Measurements from ENCODE around the gene CDH26. TPM values are rescaled to one million over a fixed set of nuclear protein-coding genes. Genes with fewer than 3 reads are reported as not detected.

CDH26 gene
- polyA plus RNA-seq, 1 donor from 2014 or later = not detected

DNA sequence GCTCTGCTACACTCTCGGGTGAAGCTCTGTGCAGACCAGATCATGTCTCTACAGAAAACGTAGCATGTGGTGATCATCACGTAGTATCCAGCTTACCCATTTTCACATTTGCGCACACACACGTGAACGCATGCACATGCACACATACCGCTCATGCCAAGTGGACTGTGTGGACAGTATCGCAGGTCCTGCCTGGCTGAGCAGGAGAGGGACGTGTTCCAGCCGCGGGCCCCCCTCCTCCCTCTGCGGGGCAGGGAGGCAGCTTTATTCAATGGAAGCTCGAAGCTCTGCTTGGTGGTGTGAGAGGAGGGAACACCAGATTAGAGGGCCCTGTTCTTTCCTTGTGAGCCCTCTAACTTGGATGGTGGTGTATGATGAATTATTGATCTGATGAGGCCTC is 51.1 kb downstream of the CDH26 start:
- Mint-ChIP-seq H3K9me3 (no peaks in the 10 kb centered on the region), H3K4me1 (peaks cover 0 to 1% (median 0%) of the 10 kb centered on the region in 3 donors), H3K27ac (peak overlapping the region in 1 of 3 donors; percentile 73), H3K27me3 (peaks cover 4% of the 10 kb centered on the region), H3K4me3 (no peak overlapping the region), H3K36me3 (peaks cover 12% of the 10 kb centered on the region)

DNA sequence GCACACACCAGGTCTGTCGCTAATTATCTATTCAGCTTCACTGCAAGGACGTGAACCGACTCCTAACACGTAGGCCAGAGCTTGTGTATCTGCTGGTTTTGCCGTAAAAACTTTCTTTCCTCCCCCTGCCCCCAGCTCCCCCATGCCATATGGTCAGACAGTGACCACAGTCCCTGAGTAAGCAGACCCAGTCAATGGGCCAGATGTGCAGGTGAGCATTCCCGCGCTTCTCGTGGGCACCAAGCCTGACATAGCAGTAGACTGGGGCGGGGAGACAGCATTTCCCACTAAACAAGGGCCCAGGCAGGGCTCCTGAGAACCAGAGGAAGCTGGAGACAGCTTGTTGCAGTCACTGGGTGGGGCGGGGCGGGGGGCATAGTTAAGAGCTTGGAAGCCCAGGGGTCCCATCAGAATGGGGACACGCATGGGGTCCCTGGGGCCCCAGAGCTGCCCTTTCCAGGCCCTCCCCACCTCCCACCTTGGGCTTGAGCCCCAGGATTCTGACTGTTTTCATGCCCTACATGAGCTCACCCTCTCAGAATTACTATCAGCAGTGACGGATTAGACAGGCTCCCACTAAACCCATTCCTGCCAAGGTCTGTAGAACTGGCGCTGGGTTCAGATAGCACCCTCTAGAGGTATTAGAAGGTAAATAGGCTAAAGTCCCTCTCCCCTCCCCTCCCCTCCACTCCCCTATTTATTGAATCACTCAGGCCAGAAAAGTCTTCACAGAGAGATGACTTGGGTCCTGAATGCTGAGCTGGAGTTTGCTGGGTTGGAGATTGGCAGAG is 51.8 kb downstream of the CDH26 start:
- H3K27ac Mint-ChIP-seq = peak overlapping the region in 1 of 3 donors; percentile 73
- H3K36me3 Mint-ChIP-seq = peaks cover 12% of the 10 kb centered on the region
- H3K4me1 Mint-ChIP-seq = peaks cover 0 to 1% (median 0%) of the 10 kb centered on the region in 3 donors
- no peak overlapping the region for H3K4me3 Mint-ChIP-seq
- H3K27me3 Mint-ChIP-seq = peaks cover 4% of the 10 kb centered on the region
- no peaks in the 10 kb centered on the region for H3K9me3 Mint-ChIP-seq

DNA sequence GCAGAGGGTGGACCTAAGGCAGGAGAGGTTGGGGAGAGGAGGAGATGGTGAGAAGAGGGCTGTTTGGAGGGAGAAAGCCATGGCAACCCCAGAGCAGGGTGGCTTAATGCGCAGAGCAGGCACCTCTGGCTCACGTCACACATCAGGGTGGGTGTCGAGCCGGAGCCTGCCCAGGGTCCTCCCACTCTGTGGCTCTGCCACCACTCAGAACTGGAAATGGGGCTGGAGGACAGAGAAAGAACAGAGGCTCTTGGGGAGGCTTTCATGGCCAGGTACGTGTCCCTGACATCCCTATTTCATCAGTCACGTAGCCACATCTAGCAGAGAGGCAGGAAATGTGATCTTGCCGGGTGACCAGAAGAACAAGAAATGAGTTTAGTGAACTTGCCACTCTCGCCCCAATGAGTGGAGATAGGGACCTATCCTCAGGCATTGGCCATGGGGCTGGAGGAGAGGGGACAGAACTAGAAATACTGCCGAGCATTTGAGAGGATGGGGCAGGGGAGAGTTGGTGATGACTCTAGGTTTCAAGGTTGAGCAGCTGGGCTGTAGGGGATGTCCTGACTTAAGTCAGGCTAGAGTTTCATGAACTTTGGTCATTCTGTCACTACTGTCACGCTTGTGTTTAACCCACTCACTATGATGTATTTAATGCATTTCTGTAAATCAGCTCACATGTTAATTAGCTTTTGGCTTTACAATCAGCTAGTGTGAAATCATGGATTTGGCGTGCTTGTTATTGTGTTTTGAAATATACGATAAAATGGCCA is 52.7 kb downstream of the CDH26 start:
- H3K36me3 Mint-ChIP-seq = peaks cover 9% of the 10 kb centered on the region
- peaks cover 0 to 1% (median 0%) of the 10 kb centered on the region in 3 donors for H3K4me1 Mint-ChIP-seq
- no peak overlapping the region for H3K27ac Mint-ChIP-seq
- H3K9me3 Mint-ChIP-seq = peaks cover 0 to 1% (median 0%) of the 10 kb centered on the region in 3 donors
- H3K27me3 Mint-ChIP-seq = peaks cover 4% of the 10 kb centered on the region
- no peak overlapping the region for H3K4me3 Mint-ChIP-seq

DNA sequence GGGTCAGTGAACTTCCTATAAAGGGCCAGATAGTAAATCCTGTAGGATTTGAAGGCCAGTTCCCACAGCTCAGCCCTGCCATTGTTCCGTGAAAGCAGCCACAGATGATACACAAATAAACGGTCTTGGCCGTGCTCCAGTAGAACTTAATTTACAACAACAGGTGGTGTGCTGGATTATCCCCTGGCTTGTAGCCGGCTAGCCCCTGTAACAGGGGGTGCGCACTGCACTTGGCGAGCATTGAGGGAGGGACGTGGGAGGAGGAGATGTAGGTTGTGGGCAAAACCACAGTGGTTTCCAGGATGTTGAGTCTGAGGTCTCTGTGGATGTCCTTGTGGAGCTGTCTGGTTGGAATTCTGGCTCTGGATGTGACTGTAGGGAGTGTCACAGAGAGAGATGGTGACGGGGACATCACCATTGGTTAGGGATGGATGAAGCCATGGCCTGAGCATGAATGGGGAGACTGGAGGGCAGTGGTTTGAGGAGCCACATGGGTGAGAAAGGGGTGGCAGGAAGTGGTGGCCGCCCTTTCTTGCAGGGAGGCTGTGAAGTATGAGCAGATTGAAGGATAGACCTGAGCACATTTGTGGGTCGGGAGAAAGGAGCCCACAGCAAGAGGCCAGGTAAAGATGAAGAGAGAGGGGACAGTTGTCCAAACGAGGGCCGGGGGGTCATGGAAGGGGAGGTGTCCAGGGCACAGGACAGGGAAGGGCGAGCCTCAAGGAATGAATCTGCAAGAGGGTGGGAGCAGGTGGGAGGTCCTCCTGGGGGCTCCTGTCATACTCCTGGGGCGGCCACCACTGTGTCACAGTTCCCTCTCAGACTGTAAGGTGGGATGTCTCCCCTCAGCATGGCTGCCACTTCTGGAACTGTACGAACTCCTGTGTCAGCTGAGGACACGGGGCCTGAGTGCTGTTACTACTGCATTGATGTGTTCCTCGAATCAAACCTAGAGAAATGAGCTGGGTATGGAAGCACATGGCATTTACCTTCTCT is 53.6 kb downstream of the CDH26 start:
- peaks cover 4% of the 10 kb centered on the region for H3K27me3 Mint-ChIP-seq
- H3K27ac Mint-ChIP-seq = no peak overlapping the region
- peaks cover 0 to 1% (median 0%) of the 10 kb centered on the region in 3 donors for H3K4me1 Mint-ChIP-seq
- H3K4me3 Mint-ChIP-seq = peak overlapping the region in 1 of 4 donors; percentile 52
- H3K9me3 Mint-ChIP-seq = peaks cover 0 to 10% (median 0%) of the 10 kb centered on the region in 3 donors
- H3K36me3 Mint-ChIP-seq = peaks cover 6% of the 10 kb centered on the region

DNA sequence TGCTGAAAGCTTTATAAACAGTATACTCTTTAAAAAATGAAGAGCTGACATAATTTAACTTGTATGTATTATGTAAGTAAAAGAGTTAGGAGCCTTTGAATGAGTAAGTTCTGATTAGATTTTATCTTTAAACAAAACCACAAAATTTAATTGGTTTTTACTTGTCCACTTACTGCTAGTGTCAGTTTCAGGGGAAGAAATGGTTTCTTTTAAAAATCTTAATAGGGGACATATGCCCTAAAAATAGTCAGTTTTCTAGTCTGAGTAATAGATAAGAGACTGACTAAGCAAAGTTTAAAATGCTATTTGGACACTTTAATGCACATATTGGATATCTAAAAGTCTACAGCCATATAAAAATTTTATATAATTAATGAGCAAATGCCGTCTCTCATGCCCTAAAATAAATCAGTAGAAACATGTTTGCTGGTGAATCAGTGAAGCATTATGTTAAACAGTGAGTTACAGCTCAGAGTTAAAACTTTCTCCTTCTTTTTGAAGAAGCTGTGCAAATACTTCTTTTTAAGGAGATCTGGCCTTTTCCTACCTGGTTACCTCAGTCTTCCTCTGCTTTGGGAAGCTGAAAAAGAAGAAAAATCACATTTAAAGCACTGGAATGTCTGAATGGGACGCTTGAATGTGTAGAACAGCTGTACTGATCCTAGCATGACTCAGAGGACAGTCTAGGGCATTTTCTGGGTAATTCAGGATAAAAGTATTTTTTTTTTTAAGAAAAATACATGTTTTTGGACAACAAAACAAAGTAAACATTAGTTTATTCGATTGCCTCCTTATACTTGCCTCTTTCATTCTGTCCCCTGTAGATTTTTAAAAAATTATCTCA is 55.3 kb downstream of the CDH26 start:
- no peak overlapping the region for H3K4me3 Mint-ChIP-seq
- H3K27me3 Mint-ChIP-seq = peaks cover 4% of the 10 kb centered on the region
- peaks cover 0 to 18% (median 1%) of the 10 kb centered on the region in 3 donors for H3K9me3 Mint-ChIP-seq
- H3K36me3 Mint-ChIP-seq = peaks cover 5% of the 10 kb centered on the region
- H3K4me1 Mint-ChIP-seq = no peaks in the 10 kb centered on the region
- H3K27ac Mint-ChIP-seq = no peak overlapping the region

DNA sequence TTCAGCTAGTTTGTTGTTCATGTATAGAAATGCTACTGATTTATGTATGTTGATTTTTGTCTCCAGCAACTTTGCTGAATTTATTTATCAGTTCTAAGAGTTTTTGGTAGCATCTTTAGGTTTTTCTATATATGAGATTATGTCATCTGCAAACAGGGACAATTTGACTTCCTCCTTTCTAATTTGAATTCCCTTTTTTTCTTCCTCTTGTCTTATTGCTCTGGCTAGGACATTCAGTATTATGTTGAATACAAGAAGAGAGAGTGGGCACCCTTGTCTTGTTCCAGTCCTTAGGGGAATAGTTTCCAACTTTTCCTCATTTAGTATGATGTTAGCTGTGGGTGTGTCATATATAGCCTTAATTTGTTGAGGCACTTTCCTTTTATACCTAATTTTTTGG is 58.2 kb downstream of the CDH26 start:
- Mint-ChIP-seq H3K9me3 (peaks cover 1 to 27% (median 4%) of the 10 kb centered on the region in 3 donors), H3K27me3 (peaks cover 2% of the 10 kb centered on the region), H3K36me3 (peaks cover 8% of the 10 kb centered on the region), H3K4me1 (no peaks in the 10 kb centered on the region), H3K4me3 (no peak overlapping the region), H3K27ac (no peak overlapping the region)

DNA sequence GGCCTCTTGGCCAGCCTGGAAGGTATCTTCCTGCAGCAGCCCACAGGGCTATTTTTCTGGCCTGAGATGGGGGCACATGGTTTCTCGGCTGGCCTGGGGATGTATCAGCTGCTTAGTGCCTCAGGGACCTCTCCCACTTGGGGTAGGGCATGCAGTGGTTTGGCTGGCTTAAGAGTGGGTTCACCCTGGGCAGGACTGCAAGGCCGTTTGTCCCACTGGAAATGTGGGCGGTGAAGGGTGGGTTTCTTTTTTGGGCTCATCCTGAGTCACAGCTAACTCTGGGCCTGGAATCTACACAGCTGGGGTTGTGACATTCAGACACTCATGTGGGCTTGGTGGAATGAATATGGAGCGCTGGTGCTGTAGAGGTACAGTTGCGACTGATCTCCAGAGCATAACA is 62.0 kb downstream of the CDH26 start:
- Mint-ChIP-seq H3K9me3 (peaks cover 3 to 27% (median 4%) of the 10 kb centered on the region in 3 donors), H3K27ac (no peak overlapping the region), H3K36me3 (peaks cover 9% of the 10 kb centered on the region), H3K27me3 (peaks cover 2% of the 10 kb centered on the region), H3K4me1 (no peaks in the 10 kb centered on the region), H3K4me3 (no peak overlapping the region)

DNA sequence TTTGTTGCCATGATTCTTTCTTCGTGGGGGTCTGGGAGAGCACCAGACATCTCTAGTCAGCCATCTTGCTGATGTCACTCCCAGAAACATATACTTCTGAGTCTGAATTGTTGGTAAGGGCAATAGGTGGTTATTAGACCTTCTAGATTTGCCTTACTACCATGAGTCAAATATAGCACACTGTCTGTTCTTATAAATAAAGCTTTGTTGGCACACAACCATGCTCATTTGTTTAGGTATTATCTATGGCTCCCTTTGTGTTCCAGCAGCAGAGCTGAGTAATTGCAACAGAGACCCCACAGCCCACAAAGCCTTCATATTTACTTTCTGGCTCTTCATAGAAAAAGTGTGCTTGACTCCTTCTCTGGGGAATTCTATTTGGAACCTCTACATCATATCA is 62.9 kb downstream of the CDH26 start:
- H3K4me1 Mint-ChIP-seq = no peaks in the 10 kb centered on the region
- H3K27me3 Mint-ChIP-seq = peaks cover 2% of the 10 kb centered on the region
- H3K9me3 Mint-ChIP-seq = peaks cover 4 to 24% (median 4%) of the 10 kb centered on the region in 3 donors
- no peak overlapping the region for H3K27ac Mint-ChIP-seq
- H3K4me3 Mint-ChIP-seq = no peak overlapping the region
- H3K36me3 Mint-ChIP-seq = peaks cover 9% of the 10 kb centered on the region

DNA sequence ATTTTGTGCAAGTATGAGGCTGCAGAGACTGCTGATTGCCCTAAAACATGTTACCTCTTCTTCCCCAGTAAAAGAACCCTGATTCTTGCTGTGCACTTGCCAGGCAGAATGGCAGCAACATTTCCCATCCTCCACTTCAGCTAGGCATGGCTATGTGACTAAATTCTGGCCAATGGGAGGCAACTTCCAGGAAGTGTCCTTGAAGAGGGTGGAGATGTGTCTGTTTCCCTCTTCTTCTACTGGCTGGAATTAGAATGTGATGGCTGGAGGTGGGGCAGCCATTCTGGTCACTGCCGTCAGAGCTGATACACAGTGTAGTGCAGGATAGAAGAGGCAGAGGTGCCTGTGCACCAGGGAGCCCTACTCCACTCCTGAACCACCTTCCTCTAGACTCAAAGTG is 64.6 kb downstream of the CDH26 start:
- no peak overlapping the region for H3K27ac Mint-ChIP-seq
- H3K27me3 Mint-ChIP-seq = peaks cover 5% of the 10 kb centered on the region
- peaks cover 9% of the 10 kb centered on the region for H3K36me3 Mint-ChIP-seq
- no peaks in the 10 kb centered on the region for H3K4me1 Mint-ChIP-seq
- peaks cover 6 to 16% (median 6%) of the 10 kb centered on the region in 3 donors for H3K9me3 Mint-ChIP-seq
- no peak overlapping the region for H3K4me3 Mint-ChIP-seq

DNA sequence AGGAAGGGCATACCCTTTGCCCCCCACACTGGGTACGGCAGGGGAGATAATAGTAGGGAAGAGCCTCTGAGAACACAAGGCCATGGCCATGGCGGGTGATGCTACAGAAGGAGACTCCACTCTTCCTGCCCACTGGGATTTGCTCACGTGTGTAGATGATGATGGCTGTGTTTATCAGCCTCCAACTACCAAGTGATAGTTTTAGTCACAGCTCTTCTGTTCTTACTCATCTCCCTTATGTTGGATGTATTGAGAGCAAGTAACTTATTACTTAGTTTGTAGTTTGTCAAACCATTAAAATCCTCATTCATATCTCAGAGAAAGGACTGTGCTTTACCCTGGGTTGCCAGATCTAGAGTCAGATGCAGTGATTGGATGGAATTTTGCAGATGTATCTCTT is 66.0 kb downstream of the CDH26 start:
- no peaks in the 10 kb centered on the region for H3K4me1 Mint-ChIP-seq
- H3K27ac Mint-ChIP-seq = no peak overlapping the region
- H3K27me3 Mint-ChIP-seq = peaks cover 5% of the 10 kb centered on the region
- peaks cover 7 to 8% (median 7%) of the 10 kb centered on the region in 3 donors for H3K9me3 Mint-ChIP-seq
- H3K36me3 Mint-ChIP-seq = peaks cover 9% of the 10 kb centered on the region
- H3K4me3 Mint-ChIP-seq = no peak overlapping the region

DNA sequence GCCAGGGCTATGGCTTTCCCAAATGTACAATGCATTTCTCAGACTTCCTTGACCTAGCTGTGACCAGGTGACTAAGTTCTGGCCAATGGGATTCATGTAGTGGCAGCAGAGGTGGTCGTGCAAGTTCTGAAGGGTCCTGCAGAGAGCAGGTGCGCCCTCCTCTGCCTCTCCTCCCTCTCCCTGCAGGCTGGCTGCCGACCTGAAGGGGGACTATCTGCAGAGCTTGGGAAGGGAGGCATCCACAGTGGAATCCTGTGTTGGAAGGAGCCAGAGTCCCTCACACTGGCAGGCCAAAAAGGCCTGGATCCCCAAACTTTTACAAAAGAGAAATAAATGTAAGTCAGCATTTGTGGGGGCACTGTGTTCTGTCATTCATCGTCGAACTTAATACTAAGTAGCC is 66.6 kb downstream of the CDH26 start:
- Mint-ChIP-seq H3K4me3 (no peak overlapping the region), H3K4me1 (no peaks in the 10 kb centered on the region)

DNA sequence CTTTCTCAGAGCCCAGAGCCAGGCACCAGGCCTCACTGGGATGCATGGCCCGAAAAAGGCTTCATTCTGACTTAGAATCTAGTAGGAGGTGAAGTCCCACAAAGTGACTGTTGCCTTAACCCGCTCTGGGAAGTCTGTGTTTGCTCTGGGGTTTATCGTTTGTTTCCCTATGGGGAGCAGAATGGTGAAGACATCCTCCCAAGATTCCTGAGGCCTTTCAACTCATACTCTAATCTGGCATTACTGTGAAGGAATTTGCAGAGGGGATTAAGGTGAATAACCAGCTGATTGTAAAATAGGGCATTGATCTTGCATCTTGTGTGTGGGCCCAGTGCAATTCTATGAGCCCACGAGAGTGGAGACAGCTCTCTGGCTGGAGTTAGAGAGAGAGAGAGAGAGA is 67.8 kb downstream of the CDH26 start:
- Mint-ChIP-seq H3K9me3 (peaks cover 5 to 8% (median 7%) of the 10 kb centered on the region in 3 donors), H3K4me1 (no peaks in the 10 kb centered on the region), H3K27me3 (peaks cover 5% of the 10 kb centered on the region), H3K27ac (peak overlapping the region in 1 of 3 donors; percentile 3), H3K4me3 (no peak overlapping the region), H3K36me3 (peaks cover 10% of the 10 kb centered on the region)

More for the DNA sequence above, 66.6 kb downstream of the CDH26 start:
- Mint-ChIP-seq H3K27me3 (peaks cover 5% of the 10 kb centered on the region), H3K9me3 (peaks cover 5 to 7% (median 6%) of the 10 kb centered on the region in 3 donors), H3K36me3 (peaks cover 12% of the 10 kb centered on the region), H3K27ac (peak overlapping the region in 1 of 3 donors; percentile 20)

DNA sequence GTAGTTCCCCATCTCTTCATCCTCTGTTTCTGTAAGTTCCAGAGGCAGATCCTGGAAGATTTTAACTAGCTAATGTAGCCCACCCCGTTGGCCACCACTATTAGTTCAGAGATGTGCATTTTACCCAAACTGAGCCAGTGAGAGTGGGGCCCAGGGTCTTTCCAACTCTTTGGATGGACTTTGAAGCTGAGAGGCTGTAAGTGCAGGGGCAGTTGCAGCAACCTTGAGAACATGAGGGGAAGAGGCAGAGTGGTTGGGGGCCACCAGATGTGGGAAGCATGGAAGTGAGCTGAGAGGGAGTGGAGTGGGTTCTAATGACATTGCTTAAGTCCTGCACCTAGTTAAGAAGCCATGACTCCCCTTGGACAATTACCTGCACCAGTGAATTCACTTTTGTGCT is 72.2 kb downstream of the CDH26 start:
- Mint-ChIP-seq H3K36me3 (peaks cover 10% of the 10 kb centered on the region), H3K27ac (no peak overlapping the region), H3K9me3 (peaks cover 5 to 9% (median 6%) of the 10 kb centered on the region in 3 donors), H3K4me3 (no peak overlapping the region), H3K27me3 (peaks cover 3% of the 10 kb centered on the region), H3K4me1 (no peaks in the 10 kb centered on the region)

DNA sequence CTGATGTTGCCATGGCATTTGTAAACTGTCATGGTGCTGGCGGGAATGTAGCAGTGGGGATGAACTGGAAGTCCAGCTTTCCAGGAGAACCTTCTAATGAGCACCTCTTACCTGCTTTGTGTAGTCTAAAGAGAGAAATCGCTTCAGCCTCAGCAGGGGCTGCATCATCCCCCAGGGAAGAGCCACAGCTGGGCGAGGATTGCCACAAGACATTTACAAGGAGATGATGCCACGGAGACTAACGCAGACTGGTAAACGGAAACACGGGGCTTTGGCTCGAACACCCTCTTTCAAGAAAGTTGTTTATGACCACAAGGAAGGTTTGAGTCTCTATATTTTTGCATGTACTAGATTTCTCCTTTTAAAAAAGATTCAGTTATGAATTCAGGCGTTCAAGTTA is 72.9 kb downstream of the CDH26 start:
- Mint-ChIP-seq H3K27ac (no peak overlapping the region), H3K36me3 (peaks cover 10% of the 10 kb centered on the region), H3K9me3 (peaks cover 4 to 11% (median 10%) of the 10 kb centered on the region in 3 donors), H3K4me3 (no peak overlapping the region), H3K27me3 (peaks cover 3% of the 10 kb centered on the region), H3K4me1 (no peaks in the 10 kb centered on the region)
